Smooth muscle cell of the umbilical artery (primary cell): ENCODE data around the gene PDE3A. TPM values are rescaled to one million over a fixed set of nuclear protein-coding genes. Genes with fewer than 3 reads are reported as not detected.

Experiments used
- total RNA-seq: library from RNA; depleted of rRNA; stranded (reverse); fragments of >200 nt; gene quantifications from 2 replicates; pipeline ENCODE4 v1.2.3, GENCODE V29; 2014

The PDE3A gene
- 0.46 and 2.7 TPM in 2 replicates for total RNA-seq

GRCh38 chr12:20368114-20368650 lies at the start of gene PDE3A:
PDE3A (plus strand) TSS chr12:20368537; CDS start chr12:20369285, 748 bp downstream.

DNA sequence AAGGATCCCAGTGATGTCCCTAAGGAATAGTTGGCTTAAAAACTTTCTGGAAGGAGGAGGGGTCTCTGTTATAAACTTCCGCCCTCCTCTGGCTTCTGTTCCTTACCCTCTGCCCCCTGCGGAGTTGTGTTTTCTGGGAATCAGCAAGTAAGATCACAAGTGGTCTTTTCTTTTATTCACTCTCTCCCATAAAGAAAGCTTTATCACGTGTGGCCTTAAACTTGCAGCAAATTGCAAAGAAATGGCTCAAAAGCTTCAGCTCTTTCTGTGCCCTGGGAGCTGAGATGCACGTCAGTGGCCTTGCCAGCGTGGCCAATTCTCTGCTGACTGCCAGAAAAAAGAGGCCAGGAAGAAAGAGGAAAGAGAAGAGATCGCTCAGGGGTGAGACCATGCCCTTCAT lies 326.9 kb downstream of the PDE3A start, which contains the start of gene SLCO1C1:
Gene SLCO1C1, plus strand, starts transcription at position 101 of the 400 bp plus-strand sequence. CDS start 4,245 bp downstream, outside the sequence.

